ENCODE results near the gene SNRNP48. TPM values are rescaled to one million over a fixed set of nuclear protein-coding genes. Genes with fewer than 3 reads are reported as not detected.

SNRNP48 gene
- total and polyA plus RNA-seq, 5 donors from 2014 or later, result 6.8 to 10.9 (median 10.5) TPM

DNA sequence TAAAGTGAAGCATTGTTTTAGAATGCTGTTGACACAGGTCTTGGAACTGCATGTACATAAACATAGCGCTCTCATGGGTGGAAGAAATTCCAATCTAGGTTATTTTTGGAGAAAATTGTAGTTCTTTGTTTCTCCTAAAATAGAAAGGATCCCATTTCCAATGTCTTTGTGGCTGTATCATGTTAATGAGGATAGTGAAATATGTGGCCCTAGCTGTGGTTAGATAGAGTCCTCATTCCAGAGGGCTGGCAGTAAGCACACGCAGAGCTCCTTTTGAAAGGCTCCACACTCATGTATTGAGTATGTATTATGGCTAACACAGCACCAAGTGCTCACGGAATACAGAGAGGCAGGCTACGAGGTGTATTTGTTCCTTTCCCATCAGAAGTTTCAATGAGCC, 60.9 kb downstream of the SNRNP48 start:
- Histone ChIP-seq H3K9me3 (ENCODE audit: control insufficient read depth in 2 of 2, low read length in 2 of 2) (no peaks in the 10 kb centered on the region), H3K4me3 (ENCODE audit: low read depth, low read length) (no peak overlapping the region), H3K27me3 (ENCODE audit: control insufficient read depth, insufficient read depth, low read length) (peaks cover 3% of the 10 kb centered on the region), H3K36me3 (ENCODE audit: control insufficient read depth, insufficient read depth, low read length) (no peaks in the 10 kb centered on the region), H3K27ac (ENCODE audit: insufficient read depth, low read length, poor library complexity, severe bottlenecking) (no peak overlapping the region), H3K4me1 (ENCODE audit: control insufficient read depth, insufficient read depth, low read length, poor library complexity, severe bottlenecking) (no peaks in the 10 kb centered on the region)
- H3K27ac Mint-ChIP-seq, result no peak overlapping the region
- H3K27me3 Mint-ChIP-seq, result no peaks in the 10 kb centered on the region
- H3K4me3 Mint-ChIP-seq, result no peak overlapping the region
- ATAC-seq (ENCODE audit: low read depth in 2 of 2) (no peak), DNase-seq (no peak)
- peaks cover 0 to 2% (median 0%) of the 10 kb centered on the region in 7 donors for H3K9me3 Mint-ChIP-seq
- H3K4me1 Mint-ChIP-seq, result peaks cover 0 to 11% (median 4%) of the 10 kb centered on the region in 4 donors
- H3K36me3 Mint-ChIP-seq, result no peaks in the 10 kb centered on the region

DNA sequence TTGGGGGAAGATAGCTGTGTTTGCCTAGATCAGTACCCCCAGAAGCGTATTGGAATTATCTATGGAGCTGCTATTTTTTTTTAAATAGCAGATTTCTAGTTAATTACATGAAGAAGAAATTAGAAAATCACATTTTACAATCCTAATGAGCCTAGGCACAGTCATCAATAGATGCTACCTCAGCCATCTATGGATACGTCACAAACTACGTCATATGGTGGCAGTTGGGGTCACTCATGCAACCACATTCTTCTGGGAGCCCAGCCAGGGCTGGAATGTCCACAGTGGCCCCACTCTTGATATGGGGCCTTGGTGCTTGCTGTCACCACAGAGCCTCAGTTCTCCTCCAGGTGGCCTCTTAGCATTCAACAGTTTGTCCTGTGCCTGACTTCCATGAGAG, 63.0 kb downstream of the SNRNP48 start:
- H3K4me1 ChIP-seq (ENCODE audit: control insufficient read depth, insufficient read depth, low read length, poor library complexity, severe bottlenecking), result no peaks in the 10 kb centered on the region
- peaks cover 0 to 3% (median 1%) of the 10 kb centered on the region in 4 donors for H3K4me1 Mint-ChIP-seq
- no peak overlapping the region for H3K27ac Mint-ChIP-seq
- no peak overlapping the region for H3K4me3 ChIP-seq (ENCODE audit: low read depth, low read length)
- H3K36me3 ChIP-seq (ENCODE audit: control insufficient read depth, insufficient read depth, low read length), result no peaks in the 10 kb centered on the region
- no peak overlapping the region for H3K27ac ChIP-seq (ENCODE audit: insufficient read depth, low read length, poor library complexity, severe bottlenecking)
- ATAC-seq (ENCODE audit: low read depth in 2 of 2), result no peak
- DNase-seq, result no peak
- no peaks in the 10 kb centered on the region for H3K9me3 ChIP-seq (ENCODE audit: control insufficient read depth in 2 of 2, low read length in 2 of 2)
- no peak overlapping the region for H3K4me3 Mint-ChIP-seq
- peaks cover 0 to 2% (median 0%) of the 10 kb centered on the region in 7 donors for H3K9me3 Mint-ChIP-seq
- no peaks in the 10 kb centered on the region for H3K27me3 ChIP-seq (ENCODE audit: control insufficient read depth, insufficient read depth, low read length)
- no peaks in the 10 kb centered on the region for H3K27me3 Mint-ChIP-seq
- H3K36me3 Mint-ChIP-seq, result no peaks in the 10 kb centered on the region

GRCh38 chr6:7656355-7656754, 66.4 kb downstream of the SNRNP48 start:
- H3K4me3 Mint-ChIP-seq, result no peak overlapping the region
- H3K36me3 Mint-ChIP-seq, result no peaks in the 10 kb centered on the region
- DNase-seq, result no peak
- Histone ChIP-seq H3K4me1 (ENCODE audit: control insufficient read depth, insufficient read depth, low read length, poor library complexity, severe bottlenecking) (no peaks in the 10 kb centered on the region), H3K4me3 (ENCODE audit: low read depth, low read length) (no peak overlapping the region), H3K27me3 (ENCODE audit: control insufficient read depth, insufficient read depth, low read length) (peaks cover 2% of the 10 kb centered on the region), H3K9me3 (ENCODE audit: control insufficient read depth in 2 of 2, low read length in 2 of 2) (no peaks in the 10 kb centered on the region), H3K36me3 (ENCODE audit: control insufficient read depth, insufficient read depth, low read length) (no peaks in the 10 kb centered on the region), H3K27ac (ENCODE audit: insufficient read depth, low read length, poor library complexity, severe bottlenecking) (no peak overlapping the region)
- peaks cover 5% of the 10 kb centered on the region for H3K27me3 Mint-ChIP-seq
- no peaks in the 10 kb centered on the region for H3K4me1 Mint-ChIP-seq
- H3K27ac Mint-ChIP-seq, result no peak overlapping the region
- ATAC-seq (ENCODE audit: low read depth in 2 of 2), result no peak
- peaks cover 0 to 2% (median 0%) of the 10 kb centered on the region in 7 donors for H3K9me3 Mint-ChIP-seq

- H3K9me3 ChIP-seq (ENCODE audit: control insufficient read depth in 2 of 2, low read length in 2 of 2), result no peaks in the 10 kb centered on the region
- no peaks in the 10 kb centered on the region for H3K4me1 Mint-ChIP-seq
- H3K36me3 ChIP-seq (ENCODE audit: control insufficient read depth, insufficient read depth, low read length), result no peaks in the 10 kb centered on the region
- peaks cover 2% of the 10 kb centered on the region for H3K27me3 ChIP-seq (ENCODE audit: control insufficient read depth, insufficient read depth, low read length)
- no peaks in the 10 kb centered on the region for H3K4me1 ChIP-seq (ENCODE audit: control insufficient read depth, insufficient read depth, low read length, poor library complexity, severe bottlenecking)
- H3K36me3 Mint-ChIP-seq, result no peaks in the 10 kb centered on the region
- H3K27ac Mint-ChIP-seq, result no peak overlapping the region
- peaks cover 16% of the 10 kb centered on the region for H3K27me3 Mint-ChIP-seq
- H3K27ac ChIP-seq (ENCODE audit: insufficient read depth, low read length, poor library complexity, severe bottlenecking), result no peak overlapping the region
- peaks cover 0 to 2% (median 0%) of the 10 kb centered on the region in 7 donors for H3K9me3 Mint-ChIP-seq
- no peak overlapping the region for H3K4me3 Mint-ChIP-seq
- no peak overlapping the region for H3K4me3 ChIP-seq (ENCODE audit: low read depth, low read length)
- DNase-seq (no peak), ATAC-seq (ENCODE audit: low read depth in 2 of 2) (no peak)
Measured at GRCh38 chr6:7658543-7658942, 68.5 kb downstream of the SNRNP48 start.

DNA sequence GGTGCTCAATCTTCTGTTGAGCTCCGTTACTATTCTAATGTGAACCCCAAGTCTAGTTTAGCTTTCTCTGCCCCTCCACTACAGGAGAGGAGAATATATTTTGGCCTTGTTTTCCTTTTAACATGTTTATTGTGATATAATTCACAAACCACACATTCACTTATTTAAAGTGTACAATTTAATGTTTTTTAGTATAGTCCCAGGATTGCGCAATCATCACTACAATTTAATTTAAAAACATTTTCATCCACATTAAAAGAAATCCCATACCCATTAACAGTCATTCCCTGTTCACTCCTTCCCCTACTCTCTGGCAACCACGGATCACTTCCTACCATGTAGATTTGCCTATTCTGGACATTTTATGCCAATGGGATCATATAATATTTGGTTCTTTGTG, 71.4 kb downstream of the SNRNP48 start:
- no peak overlapping the region for H3K4me3 Mint-ChIP-seq
- Histone ChIP-seq H3K4me1 (ENCODE audit: control insufficient read depth, insufficient read depth, low read length, poor library complexity, severe bottlenecking) (no peaks in the 10 kb centered on the region), H3K4me3 (ENCODE audit: low read depth, low read length) (no peak overlapping the region), H3K27me3 (ENCODE audit: control insufficient read depth, insufficient read depth, low read length) (peaks cover 6% of the 10 kb centered on the region), H3K36me3 (ENCODE audit: control insufficient read depth, insufficient read depth, low read length) (no peaks in the 10 kb centered on the region), H3K9me3 (ENCODE audit: control insufficient read depth in 2 of 2, low read length in 2 of 2) (no peaks in the 10 kb centered on the region), H3K27ac (ENCODE audit: insufficient read depth, low read length, poor library complexity, severe bottlenecking) (no peak overlapping the region)
- H3K36me3 Mint-ChIP-seq, result no peaks in the 10 kb centered on the region
- H3K9me3 Mint-ChIP-seq, result peaks cover 0 to 2% (median 0%) of the 10 kb centered on the region in 7 donors
- H3K4me1 Mint-ChIP-seq, result no peaks in the 10 kb centered on the region
- DNase-seq (no peak), ATAC-seq (ENCODE audit: low read depth in 2 of 2) (no peak)
- peaks cover 24% of the 10 kb centered on the region for H3K27me3 Mint-ChIP-seq
- H3K27ac Mint-ChIP-seq, result no peak overlapping the region

Other genes starting within 250 kb of the SNRNP48 start
- 0.57 TPM for gene CAGE1, start 200.5 kb upstream of the SNRNP48 start, total RNA-seq
- under 1 TPM in 1 of 4 donors, not detected in 3; 0.08 TPM for gene CAGE1, start 200.5 kb upstream of the SNRNP48 start, polyA plus RNA-seq
- 51.3 TPM for gene RIOK1, start 200.4 kb upstream of the SNRNP48 start, total RNA-seq
- gene RIOK1, start 200.4 kb upstream of the SNRNP48 start, polyA plus RNA-seq, result 10 to 100 TPM; 15.9 to 19.4 (median 16.3) TPM
- not detected for gene DSP, start 48.5 kb upstream of the SNRNP48 start, total RNA-seq
- under 1 TPM in 1 of 4 donors, not detected in 3; 0.06 TPM for gene DSP, start 48.5 kb upstream of the SNRNP48 start, polyA plus RNA-seq
- 1.2 TPM for gene BMP6, start 135.9 kb downstream of the SNRNP48 start, total RNA-seq
- not detected for gene BMP6, start 135.9 kb downstream of the SNRNP48 start, polyA plus RNA-seq

Data from CD4-positive, CD25-positive, alpha-beta regulatory T cell (primary cell).